MCF 10A (cell line): ENCODE measurements around the gene FBLN2. TPM values are rescaled to one million over a fixed set of nuclear protein-coding genes. Genes with fewer than 3 reads are reported as not detected.
A peak's percentile ranks its signal among the peaks of the same experiment; 100 is the strongest.

Experiments used
- BruUV-seq: library from RNA; stranded (reverse); fragments of 400-500 nt; replicated peaks from 2 replicates; lab custom pipeline; 2021; lab: Mats Ljungman, UMichigan
- CTCF ChIA-PET: fragments of 300-600 bp; sonication (Branson Sonifier 250); formaldehyde crosslinking; extraction: SDS; loops from one replicate; lab custom pipeline; 2021; ENCODE audit warnings: antibody characterized with exemption, inconsistent platforms; lab: Yijun Ruan, JAX
- POLR2A ChIA-PET: fragments of 300-600, 350-650 bp; sonication (Branson Sonifier 250); formaldehyde crosslinking; extraction: SDS; loops from one replicate; lab custom pipeline; 2020; ENCODE audit warnings: antibody characterized with exemption, inconsistent platforms; lab: Yijun Ruan, JAX
- DNase-seq: peaks from one replicate; pipeline ENCODE4 v3.0.0-alpha.2; 2018; ENCODE audit not compliant: unreplicated experiment
- H3K27ac Mint-ChIP-seq: one replicate; pipeline ENCODE4 v1.8.0; 2022; ENCODE audit warnings: mild to moderate bottlenecking, low read depth, mixed read lengths; ENCODE audit not compliant: unreplicated experiment
- H3K27me3 Mint-ChIP-seq: one replicate; pipeline ENCODE4 v1.8.0; 2022; ENCODE audit warnings: mixed read lengths; ENCODE audit not compliant: insufficient read depth, unreplicated experiment
- H3K36me3 Mint-ChIP-seq: one replicate; pipeline ENCODE4 v1.8.0; 2022; ENCODE audit warnings: mild to moderate bottlenecking, moderate library complexity, mixed read lengths; ENCODE audit not compliant: insufficient read depth, unreplicated experiment
- H3K4me1 Mint-ChIP-seq: one replicate; pipeline ENCODE4 v1.8.0; 2022; ENCODE audit warnings: mixed read lengths; ENCODE audit not compliant: insufficient read depth, unreplicated experiment
- H3K4me3 Mint-ChIP-seq: one replicate; pipeline ENCODE4 v1.8.0; 2022; ENCODE audit warnings: mild to moderate bottlenecking, moderate library complexity, mixed read lengths; ENCODE audit not compliant: unreplicated experiment
- H3K9me3 Mint-ChIP-seq: one replicate; pipeline ENCODE4 v1.8.0; 2022; ENCODE audit warnings: mixed read lengths; ENCODE audit not compliant: unreplicated experiment
- intact Hi-C: fragments of 100-400 bp; cut with micrococcal nuclease; formaldehyde crosslinking; loops from 2 replicates; pipeline ENCODE4 v1.14.1; 2022
- total RNA-seq: library from RNA; stranded (reverse); gene quantifications from 2 replicates; pipeline ENCODE4 v1.2.3, GENCODE V29; 2022
- TF ChIP-seq, protein P1 (sequence below): fragments of 200-600 bp; IDR thresholded peaks from one replicate; pipeline ENCODE4 v1.8.0; 2022; ENCODE audit warnings: antibody characterized with exemption, mild to moderate bottlenecking; ENCODE audit not compliant: unreplicated experiment

Gene FBLN2
- total RNA-seq, 1 experiment from 2014 or later: not detected

DNA sequence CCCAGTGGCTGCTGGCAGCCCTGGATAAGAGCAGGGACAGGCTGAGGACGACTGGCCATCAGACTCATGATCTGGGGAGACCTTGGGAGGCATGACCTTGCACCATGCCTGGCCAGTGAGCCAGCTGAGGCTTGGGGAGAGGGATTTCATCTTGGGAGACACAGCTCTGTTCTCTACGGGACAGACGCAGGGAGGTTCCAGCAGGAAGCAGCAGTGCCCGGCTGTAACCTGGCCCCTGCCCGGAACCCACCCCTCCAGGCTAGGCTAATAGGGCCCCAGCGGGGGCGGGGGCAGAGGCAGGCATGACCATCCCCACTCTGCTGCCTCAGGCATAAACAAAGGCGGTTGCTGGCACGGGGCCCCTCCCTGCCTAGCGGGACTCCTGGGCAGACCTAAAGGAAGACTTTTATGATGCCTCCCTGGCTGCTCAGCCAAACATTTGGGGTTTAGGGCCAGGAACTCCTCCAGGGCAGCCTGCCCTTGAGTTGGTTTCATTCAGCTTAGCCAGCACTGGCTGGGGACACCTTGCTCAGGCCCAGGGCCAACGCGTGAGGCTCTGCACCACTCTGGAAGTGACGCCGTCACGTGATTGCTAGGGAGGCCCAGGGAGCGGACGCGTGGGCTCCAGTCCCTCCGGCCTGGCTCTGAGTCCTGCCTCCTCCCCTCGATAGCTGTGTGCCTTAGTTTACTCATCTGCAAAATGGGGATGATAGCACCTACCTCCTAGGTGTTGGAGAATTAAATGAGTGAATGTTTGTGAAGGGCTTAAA lies 41.2 kb upstream of the FBLN2 start:
- Mint-ChIP-seq H3K27me3 (no peaks in the 10 kb centered on the region), H3K4me1 (peaks cover 33% of the 10 kb centered on the region), H3K36me3 (peaks cover 6% of the 10 kb centered on the region), H3K9me3 (no peaks in the 10 kb centered on the region), H3K4me3 (no peak overlapping the region), H3K27ac (peak overlapping the region; percentile 81)
- CTCF ChIA-PET: interaction anchor here (0.6 to 2.9 kb wide), 7 partner anchors 10 to 415 kb away, joined by 3 to 15 read pairs (median 3); no protein-coding TSS in a partner anchor
- TF ChIP-seq, protein P1, sequence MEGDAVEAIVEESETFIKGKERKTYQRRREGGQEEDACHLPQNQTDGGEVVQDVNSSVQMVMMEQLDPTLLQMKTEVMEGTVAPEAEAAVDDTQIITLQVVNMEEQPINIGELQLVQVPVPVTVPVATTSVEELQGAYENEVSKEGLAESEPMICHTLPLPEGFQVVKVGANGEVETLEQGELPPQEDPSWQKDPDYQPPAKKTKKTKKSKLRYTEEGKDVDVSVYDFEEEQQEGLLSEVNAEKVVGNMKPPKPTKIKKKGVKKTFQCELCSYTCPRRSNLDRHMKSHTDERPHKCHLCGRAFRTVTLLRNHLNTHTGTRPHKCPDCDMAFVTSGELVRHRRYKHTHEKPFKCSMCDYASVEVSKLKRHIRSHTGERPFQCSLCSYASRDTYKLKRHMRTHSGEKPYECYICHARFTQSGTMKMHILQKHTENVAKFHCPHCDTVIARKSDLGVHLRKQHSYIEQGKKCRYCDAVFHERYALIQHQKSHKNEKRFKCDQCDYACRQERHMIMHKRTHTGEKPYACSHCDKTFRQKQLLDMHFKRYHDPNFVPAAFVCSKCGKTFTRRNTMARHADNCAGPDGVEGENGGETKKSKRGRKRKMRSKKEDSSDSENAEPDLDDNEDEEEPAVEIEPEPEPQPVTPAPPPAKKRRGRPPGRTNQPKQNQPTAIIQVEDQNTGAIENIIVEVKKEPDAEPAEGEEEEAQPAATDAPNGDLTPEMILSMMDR: no peak
- POLR2A ChIA-PET: interaction anchor here (0.5 to 1.5 kb wide), 7 partner anchors 17 to 333 kb away, joined by 3 to 4 read pairs (median 3); no protein-coding TSS in a partner anchor
- no TSS peak for BruUV-seq
- intact Hi-C loops: no loop called here
- DNase-seq: peak; percentile 46

DNA sequence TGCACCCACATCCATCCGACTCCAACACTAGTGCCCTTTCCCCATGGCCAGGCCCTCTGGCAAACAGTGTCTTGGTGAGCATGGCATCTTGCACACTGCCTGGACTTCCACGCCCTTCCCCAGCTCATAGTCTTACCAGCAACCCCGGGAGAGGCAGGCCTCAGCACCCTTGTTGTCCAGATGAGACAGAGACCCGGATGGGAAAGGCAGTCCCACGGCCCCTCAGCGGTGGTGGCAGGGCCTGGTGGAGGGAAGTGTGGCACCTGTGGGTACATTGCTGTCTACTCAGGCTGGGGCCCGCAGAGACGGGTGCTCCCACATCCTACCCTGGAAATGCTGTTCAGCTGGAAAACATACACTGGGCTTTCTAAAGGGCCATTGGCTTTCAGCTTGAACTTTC lies 40.4 kb upstream of the FBLN2 start:
- ChIA-PET CTCF (interaction anchor here (0.7 to 2.9 kb wide), 5 partner anchors 10 to 580 kb away, joined by 3 to 15 read pairs (median 7); no protein-coding TSS in a partner anchor), POLR2A (interaction anchor here (1.2 to 1.4 kb wide), 2 partner anchors 17 to 140 kb away, joined by 3 read pairs; no protein-coding TSS in a partner anchor)
- Mint-ChIP-seq H3K27ac (no peak overlapping the region), H3K27me3 (no peaks in the 10 kb centered on the region), H3K4me1 (peaks cover 35% of the 10 kb centered on the region), H3K4me3 (no peak overlapping the region), H3K36me3 (peaks cover 6% of the 10 kb centered on the region), H3K9me3 (no peaks in the 10 kb centered on the region)
- TF ChIP-seq, protein P1: no peak
- no TSS peak for BruUV-seq
- intact Hi-C loops: no loop called here
- no peak for DNase-seq

DNA sequence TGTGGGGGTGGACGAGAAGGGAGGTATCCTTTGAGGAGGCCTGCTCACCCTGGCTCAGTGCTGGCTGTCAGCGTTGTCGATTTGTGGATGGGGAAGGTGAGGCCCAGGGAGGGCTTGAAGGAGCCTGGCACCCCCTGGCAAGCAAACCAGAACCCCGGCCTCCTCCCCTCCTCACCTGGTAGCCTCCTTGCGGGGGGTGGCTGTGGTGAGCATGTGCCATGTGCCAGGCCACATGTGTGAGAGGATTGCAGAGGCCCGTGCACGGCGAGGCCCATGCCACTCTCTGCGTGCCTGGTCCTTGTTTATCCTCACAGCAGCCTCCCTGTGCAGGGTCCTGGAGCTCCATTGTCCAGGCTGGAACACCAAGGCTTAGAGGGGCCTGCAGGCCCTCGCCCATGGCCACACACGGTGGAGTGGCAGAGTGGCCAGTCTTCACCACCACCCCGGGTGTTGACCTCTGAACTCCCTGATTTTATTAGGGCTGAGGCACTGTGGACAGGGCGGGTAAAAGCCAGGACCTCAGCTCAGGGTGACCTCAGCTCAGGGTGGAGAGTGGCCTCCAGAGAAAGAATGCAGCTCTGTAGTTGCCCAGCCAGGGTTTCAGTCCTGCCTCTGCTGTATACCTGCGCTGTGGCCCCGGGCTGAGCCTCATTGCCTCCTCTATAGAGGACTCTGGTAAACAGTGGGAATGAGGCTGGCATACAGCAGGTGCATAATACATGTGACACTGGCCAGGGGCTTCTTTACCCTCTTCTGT lies 39.7 kb upstream of the FBLN2 start:
- Mint-ChIP-seq H3K27me3 (no peaks in the 10 kb centered on the region), H3K4me1 (peaks cover 39% of the 10 kb centered on the region), H3K9me3 (no peaks in the 10 kb centered on the region), H3K36me3 (peaks cover 6% of the 10 kb centered on the region), H3K27ac (no peak overlapping the region), H3K4me3 (no peak overlapping the region)
- intact Hi-C loops: no loop called here
- TF ChIP-seq, protein P1: no peak
- ChIA-PET CTCF (interaction anchor here (0.7 to 2.2 kb wide), 5 partner anchors 11 to 579 kb away, joined by 3 to 12 read pairs (median 6); no protein-coding TSS in a partner anchor), POLR2A (interaction anchor here (0.6 kb wide), 1 partner anchor 54 kb away, joined by 3 read pairs; no protein-coding TSS in a partner anchor)
- no TSS peak for BruUV-seq
- DNase-seq: no peak
